CD14-positive monocyte (primary cell): ENCODE measurements around the gene GDF2. TPM values are rescaled to one million over a fixed set of nuclear protein-coding genes. Genes with fewer than 3 reads are reported as not detected.

Experiments
- DNase-seq, 3 donors: peaks; one replicate each; pipeline ENCODE4 v3.0.0-alpha.2; 2011 to 2022
- H2AFZ ChIP-seq: 2 replicates; pipeline ENCODE4 v1.6.0; 2012; ENCODE audit warnings: mild to moderate bottlenecking, low read depth, low read length, inconsistent platforms; ENCODE audit not compliant: insufficient read depth, poor library complexity, severe bottlenecking
- H3K27ac ChIP-seq, 2 donors: 1 replicate in 1 of 2; 2 replicates in 1 of 2; pipeline ENCODE4 v1.5.1; 2012 to 2013; ENCODE audit warnings: low read length in 2 of 2, control low read depth in 1 of 2, inconsistent platforms in 1 of 2, low read depth in 1 of 2, mild to moderate bottlenecking in 1 of 2
- H3K27me3 ChIP-seq, 2 donors: one replicate each; pipeline versions ENCODE4 v1.6.0 to v1.6.1; 2011 to 2013; ENCODE audit warnings: low read length in 2 of 2; ENCODE audit not compliant: control insufficient read depth in 2 of 2, insufficient read depth in 2 of 2
- H3K36me3 ChIP-seq, 2 donors: replicated peaks in 1 of 2; 1 replicate in 1 of 2; 2 replicates in 1 of 2; pipeline versions ENCODE4 v1.5.1 to v1.6.1; 2012 to 2013; ENCODE audit warnings: low read length in 2 of 2, control low read depth in 1 of 2, inconsistent platforms in 1 of 2, mild to moderate bottlenecking in 1 of 2; ENCODE audit not compliant: insufficient read depth in 2 of 2, control insufficient read depth in 1 of 2
- H3K4me1 ChIP-seq, 2 donors: 1 replicate in 1 of 2; 2 replicates in 1 of 2; pipeline versions ENCODE4 v1.5.1 to v1.6.1; 2012 to 2013; ENCODE audit warnings: low read length in 2 of 2, control low read depth in 1 of 2, inconsistent platforms in 1 of 2, mild to moderate bottlenecking in 1 of 2, moderate library complexity in 1 of 2; ENCODE audit not compliant: insufficient read depth in 2 of 2, control insufficient read depth in 1 of 2
- H3K4me2 ChIP-seq: replicated peaks from 2 replicates; pipeline ENCODE3; 2012; ENCODE audit warnings: low read length, moderate library complexity, mild to moderate bottlenecking; ENCODE audit not compliant: poor library complexity, severe bottlenecking; ENCODE audit errors: extremely low read depth
- H3K4me3 ChIP-seq, 3 experiments: fragments of 200-600 bp in 1 of 3; sonication (generic) in 1 of 3; replicated peaks in 1 of 3; 1 replicate in 2 of 3; 2 replicates in 1 of 3; pipeline ENCODE4 v1.5.1; 2011 to 2013; ENCODE audit warnings: low read length in 3 of 3, mild to moderate bottlenecking in 3 of 3, control low read depth in 2 of 3, low read depth in 2 of 3, inconsistent platforms in 1 of 3, moderate library complexity in 1 of 3
- H3K79me2 ChIP-seq: 2 replicates; pipeline ENCODE4 v1.6.0; 2012; ENCODE audit warnings: mild to moderate bottlenecking, control low read depth, inconsistent platforms, low read length, moderate library complexity; ENCODE audit not compliant: insufficient read depth
- H3K9ac ChIP-seq: 2 replicates; pipeline ENCODE4 v1.6.0; 2017; ENCODE audit warnings: low read length, mild to moderate bottlenecking; ENCODE audit not compliant: insufficient read depth, poor library complexity, severe bottlenecking
- H3K9me3 ChIP-seq, 2 donors: replicated peaks in 1 of 2; 1 replicate in 1 of 2; 2 replicates in 1 of 2; pipeline versions ENCODE4 v1.5.1 to v1.6.1; 2012 to 2013; ENCODE audit warnings: low read length in 2 of 2, control low read depth in 1 of 2; ENCODE audit not compliant: control insufficient read depth in 1 of 2, insufficient read depth in 1 of 2
- H4K20me1 ChIP-seq: 2 replicates; pipeline ENCODE4 v1.6.0; 2012; ENCODE audit warnings: mild to moderate bottlenecking, low read length, control low read depth, moderate library complexity; ENCODE audit not compliant: insufficient read depth
- H3K27ac Mint-ChIP-seq, 7 donors: one replicate each; pipeline ENCODE4 v1.8.0; 2020; ENCODE audit warnings: mild to moderate bottlenecking in 7 of 7, mixed read lengths in 7 of 7, moderate library complexity in 6 of 7, inconsistent platforms in 2 of 7
- H3K27me3 Mint-ChIP-seq, 3 donors: one replicate each; pipeline ENCODE4 v1.8.0; 2021 to 2022; ENCODE audit warnings: low read depth in 3 of 3, mild to moderate bottlenecking in 3 of 3, mixed read lengths in 3 of 3, moderate library complexity in 3 of 3, inconsistent platforms in 1 of 3
- H3K36me3 Mint-ChIP-seq, 2 donors: one replicate each; pipeline ENCODE4 v1.8.0; 2020; ENCODE audit warnings: mixed read lengths in 2 of 2, inconsistent platforms in 1 of 2, mild to moderate bottlenecking in 1 of 2
- H3K4me1 Mint-ChIP-seq: one replicate; pipeline ENCODE4 v1.8.0; 2020; ENCODE audit warnings: mild to moderate bottlenecking, mixed read lengths
- H3K4me3 Mint-ChIP-seq, 2 donors: one replicate each; pipeline ENCODE4 v1.8.0; 2020; ENCODE audit warnings: mild to moderate bottlenecking in 2 of 2, mixed read lengths in 2 of 2, moderate library complexity in 1 of 2
- H3K9me3 Mint-ChIP-seq, 7 donors: one replicate each; pipeline ENCODE4 v1.8.0; 2020 to 2022; ENCODE audit warnings: mixed read lengths in 7 of 7, mild to moderate bottlenecking in 6 of 7, moderate library complexity in 6 of 7, inconsistent platforms in 2 of 7
- CTCF ChIP-seq: fragments of 200-600 bp; IDR thresholded peaks from one replicate; pipeline ENCODE4 v1.8.0; 2022; ENCODE audit warnings: antibody characterized with exemption, mild to moderate bottlenecking
- WGBS: methylation state at CpG from one replicate; pipeline ENCODE4 v1.1.5; 2013; ENCODE audit warnings: missing lambda C conversion rate; ENCODE audit not compliant: insufficient coverage; 5-methylcytosine and 5-hydroxymethylcytosine counted together
- intact Hi-C, 2 donors: fragments of 100-400 bp; cut with micrococcal nuclease; formaldehyde crosslinking; loops; one replicate each; pipeline versions ENCODE4 v1.15.0 to v1.15.1; 2023
- polyA plus RNA-seq, 3 donors: library from polyadenylated mRNA; depleted of rRNA in 1 of 3; unstranded in 2 of 3; stranded (reverse) in 1 of 3; fragments of 300-500 nt in 2 of 3; fragments of >200 nt in 1 of 3; fragmentation: Illumina TruSeq in 2 of 3; gene quantifications; 1 replicate in 2 of 3; 2 replicates in 1 of 3; pipeline ENCODE4 v1.2.3, GENCODE V29; 2012 to 2021

Gene GDF2
- polyA plus RNA-seq, 3 donors = not detected

GRCh38 chr10:47299611-47300428 lies 22.4 kb upstream of the GDF2 start, which contains the start of gene GDF10:
TSS of gene GDF10 (plus strand) at chr10:47300197. CDS start at chr10:47300652, 455 bp downstream.
- H3K27ac ChIP-seq = no peak within 1 kb of the TSS
- H3K79me2 ChIP-seq = no peaks in the 10 kb centered on the region
- WGBS = 5% methylated on average over 61 of the region's 64 CpGs
- no peak for TF ChIP-seq CTCF
- H3K36me3 ChIP-seq = no peaks in the 10 kb centered on the region
- peaks cover 44 to 69% of the 10 kb centered on the region in 2 donors for H3K27me3 ChIP-seq
- Mint-ChIP-seq H3K27me3 (peaks cover 55 to 71% (median 65%) of the 10 kb centered on the region in 3 donors), H3K36me3 (peaks cover 3 to 4% of the 10 kb centered on the region in 2 donors), H3K4me3 (peak within 1 kb of the TSS; percentile 48 to 83), H3K27ac (peak within 1 kb of the TSS in 1 of 7 donors; percentile 26), H3K4me1 (peaks cover 23% of the 10 kb centered on the region), H3K9me3 (peaks cover 0 to 8% (median 5%) of the 10 kb centered on the region in 7 donors)
- intact Hi-C loops = loop anchor here in 1 of 2 donors (10.0 kb wide), 1 partner anchor 65 kb away; no protein-coding TSS in a partner anchor
- H3K9ac ChIP-seq = peak within 1 kb of the TSS; percentile 29
- peak within 1 kb of the TSS in 1 of 3 experiments; percentile 40 for H3K4me3 ChIP-seq
- DNase-seq = no peak
- peak within 1 kb of the TSS; percentile 37 for H2AFZ ChIP-seq
- H4K20me1 ChIP-seq = no peaks in the 10 kb centered on the region
- peak within 1 kb of the TSS; percentile 52 for H3K4me2 ChIP-seq
- H3K4me1 ChIP-seq = peaks cover 8 to 21% of the 10 kb centered on the region in 2 donors
- peaks cover 0 to 4% of the 10 kb centered on the region in 2 donors for H3K9me3 ChIP-seq

GRCh38 chr10:47300429-47300931 lies 21.8 kb upstream of the GDF2 start:
- no peak overlapping the region for H3K27ac Mint-ChIP-seq
- H3K36me3 Mint-ChIP-seq = peaks cover 3 to 4% of the 10 kb centered on the region in 2 donors
- intact Hi-C loops = loop anchor here in 1 of 2 donors (10.0 kb wide), 1 partner anchor 66 kb away; no protein-coding TSS in a partner anchor
- H3K9ac ChIP-seq = peak overlapping the region; percentile 29
- peaks cover 51 to 66% (median 59%) of the 10 kb centered on the region in 3 donors for H3K27me3 Mint-ChIP-seq
- H3K4me2 ChIP-seq = peak overlapping the region; percentile 52
- no peaks in the 10 kb centered on the region for H3K79me2 ChIP-seq
- H3K27ac ChIP-seq = no peak overlapping the region
- no peaks in the 10 kb centered on the region for H3K36me3 ChIP-seq
- WGBS = 2% methylated on average over 52 of the region's 57 CpGs
- H3K9me3 Mint-ChIP-seq = peaks cover 0 to 8% (median 5%) of the 10 kb centered on the region in 7 donors
- DNase-seq = no peak
- no peaks in the 10 kb centered on the region for H4K20me1 ChIP-seq
- peaks cover 44 to 63% of the 10 kb centered on the region in 2 donors for H3K27me3 ChIP-seq
- H3K4me3 ChIP-seq = peak overlapping the region in 1 of 3 experiments; percentile 40
- H2AFZ ChIP-seq = peak overlapping the region; percentile 37
- peak overlapping the region; percentile 48 to 83 for H3K4me3 Mint-ChIP-seq
- peaks cover 0 to 4% of the 10 kb centered on the region in 2 donors for H3K9me3 ChIP-seq
- peaks cover 8 to 21% of the 10 kb centered on the region in 2 donors for H3K4me1 ChIP-seq
- peaks cover 23% of the 10 kb centered on the region for H3K4me1 Mint-ChIP-seq
- no peak for TF ChIP-seq CTCF
